ENCODE data around the gene MYT1.

The MYT1 gene

GRCh38 chr20:64220420-64220819 is 56.2 kb downstream of the MYT1 start:
- no peak overlapping the region for H3K4me3 ChIP-seq (replicated peaks; ENCODE audit: insufficient read depth, low read length)
- TF ChIP-seq, protein P1, sequence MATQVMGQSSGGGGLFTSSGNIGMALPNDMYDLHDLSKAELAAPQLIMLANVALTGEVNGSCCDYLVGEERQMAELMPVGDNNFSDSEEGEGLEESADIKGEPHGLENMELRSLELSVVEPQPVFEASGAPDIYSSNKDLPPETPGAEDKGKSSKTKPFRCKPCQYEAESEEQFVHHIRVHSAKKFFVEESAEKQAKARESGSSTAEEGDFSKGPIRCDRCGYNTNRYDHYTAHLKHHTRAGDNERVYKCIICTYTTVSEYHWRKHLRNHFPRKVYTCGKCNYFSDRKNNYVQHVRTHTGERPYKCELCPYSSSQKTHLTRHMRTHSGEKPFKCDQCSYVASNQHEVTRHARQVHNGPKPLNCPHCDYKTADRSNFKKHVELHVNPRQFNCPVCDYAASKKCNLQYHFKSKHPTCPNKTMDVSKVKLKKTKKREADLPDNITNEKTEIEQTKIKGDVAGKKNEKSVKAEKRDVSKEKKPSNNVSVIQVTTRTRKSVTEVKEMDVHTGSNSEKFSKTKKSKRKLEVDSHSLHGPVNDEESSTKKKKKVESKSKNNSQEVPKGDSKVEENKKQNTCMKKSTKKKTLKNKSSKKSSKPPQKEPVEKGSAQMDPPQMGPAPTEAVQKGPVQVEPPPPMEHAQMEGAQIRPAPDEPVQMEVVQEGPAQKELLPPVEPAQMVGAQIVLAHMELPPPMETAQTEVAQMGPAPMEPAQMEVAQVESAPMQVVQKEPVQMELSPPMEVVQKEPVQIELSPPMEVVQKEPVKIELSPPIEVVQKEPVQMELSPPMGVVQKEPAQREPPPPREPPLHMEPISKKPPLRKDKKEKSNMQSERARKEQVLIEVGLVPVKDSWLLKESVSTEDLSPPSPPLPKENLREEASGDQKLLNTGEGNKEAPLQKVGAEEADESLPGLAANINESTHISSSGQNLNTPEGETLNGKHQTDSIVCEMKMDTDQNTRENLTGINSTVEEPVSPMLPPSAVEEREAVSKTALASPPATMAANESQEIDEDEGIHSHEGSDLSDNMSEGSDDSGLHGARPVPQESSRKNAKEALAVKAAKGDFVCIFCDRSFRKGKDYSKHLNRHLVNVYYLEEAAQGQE (IDR thresholded peaks at IDR 0.05; ENCODE audit: insufficient replicate concordance, low read depth), result no peak
- TF ChIP-seq CTCF (IDR thresholded peaks at IDR 0.05; ENCODE audit: insufficient read depth, low read length) (no peak), SPI1 (IDR thresholded peaks at IDR 0.05; ENCODE audit: borderline replicate concordance, low read depth) (no peak), GABPA (IDR thresholded peaks at IDR 0.05; ENCODE audit: low read depth) (no peak), POLR2AphosphoS5 (IDR thresholded peaks at IDR 0.05; ENCODE audit: low read depth) (no peak)
- no peak overlapping the region for H3K27ac ChIP-seq (replicated peaks)
- DNase-seq (ENCODE audit: low read depth in 1 of 2, low spot score in 1 of 2), result no peak
- H3K27me3 ChIP-seq (ENCODE audit: insufficient read depth, poor library complexity, severe bottlenecking), result peaks cover 3% of the 10 kb centered on the region

GRCh38 chr20:64220891-64221527 is 56.8 kb downstream of the MYT1 start:
- Histone ChIP-seq H3K4me3 (replicated peaks; ENCODE audit: insufficient read depth, low read length) (no peak overlapping the region), H3K27me3 (ENCODE audit: insufficient read depth, poor library complexity, severe bottlenecking) (peaks cover 3% of the 10 kb centered on the region), H3K27ac (replicated peaks) (no peak overlapping the region)
- TF ChIP-seq GABPA (IDR thresholded peaks at IDR 0.05; ENCODE audit: low read depth) (no peak), CTCF (IDR thresholded peaks at IDR 0.05; ENCODE audit: insufficient read depth, low read length) (no peak), SPI1 (IDR thresholded peaks at IDR 0.05; ENCODE audit: borderline replicate concordance, low read depth) (no peak), POLR2AphosphoS5 (IDR thresholded peaks at IDR 0.05; ENCODE audit: low read depth) (no peak)
- TF ChIP-seq, protein P1 (IDR thresholded peaks at IDR 0.05; ENCODE audit: insufficient replicate concordance, low read depth), result no peak
- DNase-seq (ENCODE audit: low read depth in 1 of 2, low spot score in 1 of 2), result no peak

GRCh38 chr20:64222291-64222735 is 58.1 kb downstream of the MYT1 start:
- Histone ChIP-seq H3K27ac (replicated peaks) (no peak overlapping the region), H3K27me3 (ENCODE audit: insufficient read depth, poor library complexity, severe bottlenecking) (peaks cover 10% of the 10 kb centered on the region), H3K4me3 (replicated peaks; ENCODE audit: insufficient read depth, low read length) (no peak overlapping the region)
- DNase-seq (ENCODE audit: low read depth in 1 of 2, low spot score in 1 of 2), result no peak
- no peak for TF ChIP-seq POLR2AphosphoS5 (IDR thresholded peaks at IDR 0.05; ENCODE audit: low read depth)
- TF ChIP-seq, protein P1 (IDR thresholded peaks at IDR 0.05; ENCODE audit: insufficient replicate concordance, low read depth), result no peak
- TF ChIP-seq SPI1 (IDR thresholded peaks at IDR 0.05; ENCODE audit: borderline replicate concordance, low read depth), result no peak
- no peak for TF ChIP-seq CTCF (IDR thresholded peaks at IDR 0.05; ENCODE audit: insufficient read depth, low read length)
